H1 (cell line): ENCODE results near the gene HOOK1.

Experiments used
- EGR1 ChIP-seq: IDR thresholded peaks from 2 replicates; pipeline ENCODE4 v1.6.1; 2011; ENCODE audit warnings: low read depth, low read length, borderline replicate concordance
- EP300 ChIP-seq, 2 experiments: IDR thresholded peaks; 1 replicate in 1 of 2; 2 replicates in 1 of 2; pipeline ENCODE4 v1.6.1; 2011 to 2012; ENCODE audit warnings: low read depth in 2 of 2, low read length in 2 of 2, mild to moderate bottlenecking in 2 of 2, borderline replicate concordance in 1 of 2, inconsistent platforms in 1 of 2, moderate library complexity in 1 of 2
- EZH2 ChIP-seq: fragments of 200-600 bp; sonication (generic); IDR thresholded peaks from 2 replicates; pipeline ENCODE4 v1.7.1; 2012; ENCODE audit warnings: low read depth, mild to moderate bottlenecking, moderate library complexity, low read length, inconsistent platforms; ENCODE audit not compliant: severe bottlenecking
- GABPA ChIP-seq: IDR thresholded peaks from 2 replicates; pipeline ENCODE4 v1.6.1; 2011; ENCODE audit warnings: mild to moderate bottlenecking, low read length, moderate library complexity, borderline replicate concordance; ENCODE audit not compliant: insufficient read depth
- JUN ChIP-seq: IDR thresholded peaks from 2 replicates; pipeline ENCODE4 v1.6.1; 2011; ENCODE audit warnings: low read depth, mild to moderate bottlenecking, improper control_type of control experiment, low read length
- KDM1A ChIP-seq: fragments of 200-600, 300-600 bp; sonication (generic); IDR thresholded peaks from 2 replicates; pipeline ENCODE4 v1.7.1; 2016; ENCODE audit warnings: mild to moderate bottlenecking, low read length, borderline replicate concordance
- TCF12 ChIP-seq: IDR thresholded peaks from 2 replicates; pipeline ENCODE4 v1.6.1; 2011; ENCODE audit warnings: low read depth, mild to moderate bottlenecking, low read length
- TF ChIP-seq, protein P1 (sequence below): IDR thresholded peaks from 2 replicates; pipeline ENCODE4 v1.6.1; 2012; ENCODE audit warnings: inconsistent platforms
- TF ChIP-seq, protein P2 (sequence below), 3 experiments: IDR thresholded peaks; 1 replicate in 2 of 3; 2 replicates in 1 of 3; pipeline versions ENCODE4 v1.5.1 to v1.6.1; 2011; ENCODE audit warnings: low read length in 3 of 3, mild to moderate bottlenecking in 3 of 3, inconsistent platforms in 2 of 3, low read depth in 1 of 3, moderate library complexity in 1 of 3; ENCODE audit not compliant: insufficient read depth in 1 of 3; ENCODE audit errors: control extremely low read depth in 1 of 3

DNA sequence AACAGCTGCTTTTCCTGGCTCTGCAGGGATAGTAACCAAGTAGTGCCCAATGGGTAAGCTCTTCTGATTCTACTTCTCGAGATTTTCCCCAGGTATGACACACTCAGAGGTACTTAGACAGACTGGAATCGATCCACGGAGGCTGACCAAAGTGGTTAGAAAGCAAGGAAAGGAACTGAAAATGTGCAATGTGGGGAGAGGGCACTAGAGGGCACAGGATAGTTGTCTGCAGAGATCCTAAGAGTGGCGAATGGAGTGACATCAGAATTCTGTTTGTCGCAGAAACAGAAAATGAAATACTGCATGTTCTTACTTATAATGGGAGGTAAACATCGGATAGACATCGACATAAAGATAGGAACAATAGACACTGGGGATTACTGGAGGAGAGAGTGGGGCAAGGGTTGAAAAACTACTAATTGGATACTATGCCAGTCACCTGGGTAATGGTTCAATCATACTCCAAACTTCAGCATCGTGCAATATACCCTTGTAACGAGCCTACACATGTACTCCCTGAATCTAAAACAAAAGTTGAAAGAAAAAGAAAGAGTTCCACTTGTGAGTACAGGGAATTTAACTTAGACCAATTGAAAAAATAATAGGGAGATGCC is 88.5 kb downstream of the HOOK1 start:
- no peak for TF ChIP-seq EZH2
- TF ChIP-seq, protein P1, sequence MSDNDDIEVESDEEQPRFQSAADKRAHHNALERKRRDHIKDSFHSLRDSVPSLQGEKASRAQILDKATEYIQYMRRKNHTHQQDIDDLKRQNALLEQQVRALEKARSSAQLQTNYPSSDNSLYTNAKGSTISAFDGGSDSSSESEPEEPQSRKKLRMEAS = no peak
- no peak for TF ChIP-seq JUN
- TF ChIP-seq, protein P2, sequence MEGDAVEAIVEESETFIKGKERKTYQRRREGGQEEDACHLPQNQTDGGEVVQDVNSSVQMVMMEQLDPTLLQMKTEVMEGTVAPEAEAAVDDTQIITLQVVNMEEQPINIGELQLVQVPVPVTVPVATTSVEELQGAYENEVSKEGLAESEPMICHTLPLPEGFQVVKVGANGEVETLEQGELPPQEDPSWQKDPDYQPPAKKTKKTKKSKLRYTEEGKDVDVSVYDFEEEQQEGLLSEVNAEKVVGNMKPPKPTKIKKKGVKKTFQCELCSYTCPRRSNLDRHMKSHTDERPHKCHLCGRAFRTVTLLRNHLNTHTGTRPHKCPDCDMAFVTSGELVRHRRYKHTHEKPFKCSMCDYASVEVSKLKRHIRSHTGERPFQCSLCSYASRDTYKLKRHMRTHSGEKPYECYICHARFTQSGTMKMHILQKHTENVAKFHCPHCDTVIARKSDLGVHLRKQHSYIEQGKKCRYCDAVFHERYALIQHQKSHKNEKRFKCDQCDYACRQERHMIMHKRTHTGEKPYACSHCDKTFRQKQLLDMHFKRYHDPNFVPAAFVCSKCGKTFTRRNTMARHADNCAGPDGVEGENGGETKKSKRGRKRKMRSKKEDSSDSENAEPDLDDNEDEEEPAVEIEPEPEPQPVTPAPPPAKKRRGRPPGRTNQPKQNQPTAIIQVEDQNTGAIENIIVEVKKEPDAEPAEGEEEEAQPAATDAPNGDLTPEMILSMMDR (IDR thresholded peaks at IDR 0.05; ENCODE audit: control extremely low read depth in 1 of 3, insufficient read depth in 1 of 3, low read depth in 1 of 3, low read length in 3 of 3) = peak; percentile 32 to 80 (median 58)
- TF ChIP-seq GABPA = no peak
- no peak for TF ChIP-seq KDM1A
- no peak for TF ChIP-seq EP300 (IDR thresholded peaks at IDR 0.05; ENCODE audit: borderline replicate concordance in 1 of 2, low read depth in 2 of 2, low read length in 2 of 2)
- no peak for TF ChIP-seq TCF12
- no peak for TF ChIP-seq EGR1
